Measurements from ENCODE around the gene ABHD14A. TPM values are rescaled to one million over a fixed set of nuclear protein-coding genes. Genes with fewer than 3 reads are reported as not detected.
A peak's percentile ranks its signal among the peaks of the same experiment; 100 is the strongest.

Gene ABHD14A
- polyA plus RNA-seq, 1 of the 3 experiments (the other 2 are of a cell fraction): 31.5 TPM

GRCh38 chr3:52006017-52006819 lies 31.4 kb downstream of the ABHD14A start:
- Histone ChIP-seq H3K9ac (peak overlapping the region; percentile 34; the same call in 1 of the 2 replicates), H3K79me2 (ENCODE audit: insufficient read depth) (no peaks in the 10 kb centered on the region), H4K20me1 (ENCODE audit: insufficient read depth) (no peaks in the 10 kb centered on the region), H3K27me3 (ENCODE audit: insufficient read depth) (no peaks in the 10 kb centered on the region), H2AFZ (ENCODE audit: low read depth) (peak overlapping the region; percentile 84; the same call in 1 of the 2 replicates), H3K4me3 (ENCODE audit: low read depth in 2 of 2, low read length in 1 of 2) (peak overlapping the region in 1 of 2 experiments; percentile 6; a peak in 1 of 4 replicates), H3K27ac (ENCODE audit: low read depth in 2 of 2, low read length in 1 of 2) (peak overlapping the region; percentile 52 to 99; a peak in 3 of 4 replicates), H3K9me3 (no peaks in the 10 kb centered on the region), H3K36me3 (replicated peaks in 1 of 2; ENCODE audit: control insufficient read depth in 1 of 2, insufficient read depth in 2 of 2, low read length in 1 of 2) (no peaks in the 10 kb centered on the region), H3F3A (replicated peaks; ENCODE audit: insufficient read depth) (no peaks in the 10 kb centered on the region), H3K9me2 (no peaks in the 10 kb centered on the region), H3K4me1 (ENCODE audit: control insufficient read depth in 1 of 2, insufficient read depth in 2 of 2, low read depth in 1 of 2, low read length in 1 of 2) (peaks cover 20 to 62% of the 10 kb centered on the region in 2 experiments), H3K4me2 (peak overlapping the region; percentile 73)
- POLR2A ChIA-PET: interaction anchor here (0.6 to 6.2 kb wide), 13 partner anchors 9 to 116 kb away, joined by 3 to 144 read pairs (median 13); partner anchors contain the start of genes ACY1, DUSP7 and RPL29
- 58% methylated on average over 5 of the region's 8 CpGs for WGBS (ENCODE audit: low lambda C conversion rate)
- TF ChIP-seq CHD2 (IDR thresholded peaks at IDR 0.05; ENCODE audit: low read length, partially characterized antibody) (peak; percentile 53), SMC3 (IDR thresholded peaks at IDR 0.05; ENCODE audit: low read depth, low read length) (peak; percentile 30; the same call in 1 of the 2 replicates), FOXM1 (IDR thresholded peaks at IDR 0.05; ENCODE audit: low read depth) (no peak), TAF1 (IDR thresholded peaks at IDR 0.05; ENCODE audit: borderline replicate concordance, low read depth, low read length) (no peak), MXI1 (IDR thresholded peaks at IDR 0.05; ENCODE audit: low read depth, low read length) (peak; percentile 69), USF2 (IDR thresholded peaks at IDR 0.05; ENCODE audit: borderline replicate concordance, low read depth, low read length) (no peak), YY1 (IDR thresholded peaks at IDR 0.05; ENCODE audit: low read depth) (no peak), EP300 (IDR thresholded peaks at IDR 0.05; ENCODE audit: borderline replicate concordance in 1 of 2, low read depth in 1 of 2, low read length in 1 of 2) (peak in 1 of 2 experiments; percentile 75; a peak in 2 of 4 replicates), NRF1 (IDR thresholded peaks at IDR 0.05; ENCODE audit: low read depth, low read length) (no peak), MAX (IDR thresholded peaks at IDR 0.05; ENCODE audit: low read depth) (no peak), FOXJ3 (CRISPR knock-in tag; IDR thresholded peaks at IDR 0.05) (0 out of 2 replicates have a peak, but pooled peaks have one; percentile 36), RAD21 (IDR thresholded peaks at IDR 0.05; ENCODE audit: low read length) (peak; percentile 34), RXRA (IDR thresholded peaks at IDR 0.05; ENCODE audit: borderline replicate concordance, low read depth) (no peak), RCOR1 (IDR thresholded peaks at IDR 0.05; ENCODE audit: low read length) (peak; percentile 35; the same call in 1 of the 2 replicates), GATA2 (CRISPR knock-in tag; IDR thresholded peaks at IDR 0.05) (peak; percentile 82)
- TF ChIP-seq, protein P1, sequence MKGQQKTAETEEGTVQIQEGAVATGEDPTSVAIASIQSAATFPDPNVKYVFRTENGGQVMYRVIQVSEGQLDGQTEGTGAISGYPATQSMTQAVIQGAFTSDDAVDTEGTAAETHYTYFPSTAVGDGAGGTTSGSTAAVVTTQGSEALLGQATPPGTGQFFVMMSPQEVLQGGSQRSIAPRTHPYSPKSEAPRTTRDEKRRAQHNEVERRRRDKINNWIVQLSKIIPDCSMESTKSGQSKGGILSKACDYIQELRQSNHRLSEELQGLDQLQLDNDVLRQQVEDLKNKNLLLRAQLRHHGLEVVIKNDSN (IDR thresholded peaks at IDR 0.05; ENCODE audit: borderline replicate concordance, low read depth): no peak
- TF ChIP-seq, protein P2, sequence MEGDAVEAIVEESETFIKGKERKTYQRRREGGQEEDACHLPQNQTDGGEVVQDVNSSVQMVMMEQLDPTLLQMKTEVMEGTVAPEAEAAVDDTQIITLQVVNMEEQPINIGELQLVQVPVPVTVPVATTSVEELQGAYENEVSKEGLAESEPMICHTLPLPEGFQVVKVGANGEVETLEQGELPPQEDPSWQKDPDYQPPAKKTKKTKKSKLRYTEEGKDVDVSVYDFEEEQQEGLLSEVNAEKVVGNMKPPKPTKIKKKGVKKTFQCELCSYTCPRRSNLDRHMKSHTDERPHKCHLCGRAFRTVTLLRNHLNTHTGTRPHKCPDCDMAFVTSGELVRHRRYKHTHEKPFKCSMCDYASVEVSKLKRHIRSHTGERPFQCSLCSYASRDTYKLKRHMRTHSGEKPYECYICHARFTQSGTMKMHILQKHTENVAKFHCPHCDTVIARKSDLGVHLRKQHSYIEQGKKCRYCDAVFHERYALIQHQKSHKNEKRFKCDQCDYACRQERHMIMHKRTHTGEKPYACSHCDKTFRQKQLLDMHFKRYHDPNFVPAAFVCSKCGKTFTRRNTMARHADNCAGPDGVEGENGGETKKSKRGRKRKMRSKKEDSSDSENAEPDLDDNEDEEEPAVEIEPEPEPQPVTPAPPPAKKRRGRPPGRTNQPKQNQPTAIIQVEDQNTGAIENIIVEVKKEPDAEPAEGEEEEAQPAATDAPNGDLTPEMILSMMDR (IDR thresholded peaks at IDR 0.05): no peak
- CTCF ChIA-PET: interaction anchor here (1.6 to 24.7 kb wide), 8 partner anchors 11 to 169 kb away, joined by 4 to 983 read pairs (median 182); partner anchors contain the start of genes ACY1, DUSP7 and POC1A
- peak; percentile 72 for DNase-seq

Data from SK-N-SH (cell line).